ENCODE data around the gene CCDC88C. TPM values are rescaled to one million over a fixed set of nuclear protein-coding genes. Genes with fewer than 3 reads are reported as not detected.

Gene CCDC88C
- total RNA-seq, 1 experiment from 2014 or later: 64.8 TPM

- DNase-seq (ENCODE audit: low spot score) (no peak), ATAC-seq (no peak)
- CTCF ChIA-PET: interaction anchor here (0.6 to 1.9 kb wide), 4 partner anchors 18 to 72 kb away, joined by 4 to 19 read pairs (median 6); no protein-coding TSS in a partner anchor
- H3K27me3 Mint-ChIP-seq (ENCODE audit: low read depth): no peaks in the 10 kb centered on the region
- peaks cover 86% of the 10 kb centered on the region for H3K4me1 Mint-ChIP-seq
- TF ChIP-seq MXD4 (CRISPR knock-in tag; IDR thresholded peaks at IDR 0.05; ENCODE audit: borderline replicate concordance): no peak
- no peak for TF ChIP-seq ZNF671 (CRISPR knock-in tag; IDR thresholded peaks at IDR 0.05)
- TF ChIP-seq KAT7 (CRISPR knock-in tag; IDR thresholded peaks at IDR 0.05; ENCODE audit: borderline replicate concordance): no peak
- no peak for TF ChIP-seq E2F1 (CRISPR knock-in tag; IDR thresholded peaks at IDR 0.05)
- no peak for TF ChIP-seq ZNF121 (CRISPR knock-in tag; IDR thresholded peaks at IDR 0.05)
- no peak for TF ChIP-seq SP1 (CRISPR knock-in tag; conservative IDR thresholded peaks at IDR 0.05)
- TF ChIP-seq CDX4 (CRISPR knock-in tag; IDR thresholded peaks at IDR 0.05; ENCODE audit: borderline replicate concordance): no peak
- TF ChIP-seq FOXP4 (CRISPR knock-in tag; IDR thresholded peaks at IDR 0.05): no peak
- no peak for TF ChIP-seq SMAD4 (CRISPR knock-in tag; IDR thresholded peaks at IDR 0.05)
- no peak for TF ChIP-seq FOXK1 (CRISPR knock-in tag; IDR thresholded peaks at IDR 0.05)
- no peak for TF ChIP-seq ATF6 (CRISPR knock-in tag; IDR thresholded peaks at IDR 0.05)
- no peak for TF ChIP-seq ZNF512 (CRISPR knock-in tag; IDR thresholded peaks at IDR 0.05; ENCODE audit: borderline replicate concordance)
- TF ChIP-seq ATF1 (CRISPR knock-in tag; IDR thresholded peaks at IDR 0.05): no peak
- no peak for TF ChIP-seq OVOL2 (CRISPR knock-in tag; IDR thresholded peaks at IDR 0.05; ENCODE audit: borderline replicate concordance)
- no peak for TF ChIP-seq IRF1 (CRISPR knock-in tag; IDR thresholded peaks at IDR 0.05)
- TF ChIP-seq CREM (CRISPR knock-in tag; IDR thresholded peaks at IDR 0.05): no peak
- TF ChIP-seq NR2C2 (CRISPR knock-in tag; IDR thresholded peaks at IDR 0.05): no peak
- no peak for TF ChIP-seq PREB (CRISPR knock-in tag; IDR thresholded peaks at IDR 0.05; ENCODE audit: borderline replicate concordance)
- TF ChIP-seq MAX (CRISPR knock-in tag; IDR thresholded peaks at IDR 0.05): no peak
- peak overlapping the region; percentile 18; the same call in 1 of the 2 replicates for H3K4me3 Mint-ChIP-seq
- peak overlapping the region; percentile 97 for H3K27ac Mint-ChIP-seq
- POLR2A ChIA-PET: no interaction called here
- H3K9me3 Mint-ChIP-seq: peaks cover 4% of the 10 kb centered on the region
- peaks cover 4% of the 10 kb centered on the region for H3K36me3 Mint-ChIP-seq
These were observed 22.2 kb downstream of the CCDC88C start for GRCh38 chr14:91395466-91395865.
